Body of pancreas (tissue), 4 donors: ENCODE results near the gene STRBP. TPM values are rescaled to one million over a fixed set of nuclear protein-coding genes. Genes with fewer than 3 reads are reported as not detected.

Experiments used
- ATAC-seq: fragments of 150-250 bp; one replicate; pipeline ENCODE4 v1.9.1; 2016
- DNase-seq, 4 donors: peaks; one replicate each; pipeline ENCODE4 v3.0.0-alpha.2; 2019
- H3K27ac ChIP-seq, 4 donors: fragments of 200-600 bp; sonication (generic); 1 replicate in 3 of 4; 2 replicates in 1 of 4; pipeline versions ENCODE4 v1.5.1 to v1.6.1; 2016 to 2019; ENCODE audit warnings: mild to moderate bottlenecking in 1 of 4, mixed read lengths in 1 of 4, moderate library complexity in 1 of 4
- H3K27me3 ChIP-seq, 2 donors: fragments of 200-600 bp; sonication (generic); one replicate each; pipeline ENCODE4 v1.6.0; 2016; ENCODE audit warnings: mild to moderate bottlenecking in 1 of 2
- H3K36me3 ChIP-seq, 2 donors: fragments of 200-600 bp; sonication (generic); replicated peaks in 1 of 2; 2 replicates each; pipeline ENCODE4 v1.5.1; 2016; ENCODE audit warnings: low read depth in 2 of 2; ENCODE audit not compliant: insufficient read depth in 1 of 2
- H3K4me1 ChIP-seq: fragments of 200-600 bp; sonication (generic); one replicate; pipeline ENCODE4 v1.6.0; 2016
- H3K4me3 ChIP-seq, 2 donors: fragments of 200-600 bp; sonication (generic); 1 replicate in 1 of 2; 2 replicates in 1 of 2; pipeline ENCODE4 v1.5.1; 2016 to 2019
- H3K9me3 ChIP-seq, 3 donors: fragments of 200-600 bp; sonication (generic); 1 replicate in 2 of 3; 2 replicates in 1 of 3; pipeline ENCODE4 v1.5.1; 2016
- CTCF ChIP-seq, 7 experiments: fragments of 450-650 bp in 4 of 7; fragments of 200-600 bp in 3 of 7; sonication (generic) in 3 of 7; IDR thresholded peaks; one replicate each; pipeline ENCODE4 v1.5.1; 2016 to 2019; ENCODE audit warnings: antibody characterized with exemption in 7 of 7
- POLR2A ChIP-seq, 3 donors: fragments of 450-650 bp; IDR thresholded peaks; one replicate each; pipeline ENCODE4 v1.6.1; 2016; ENCODE audit warnings: antibody characterized with exemption in 3 of 3, mild to moderate bottlenecking in 2 of 3
- WGBS, 2 donors: methylation state at CpG; one replicate each; pipeline ENCODE4 v1.1.5; 2017; 5-methylcytosine and 5-hydroxymethylcytosine counted together
- intact Hi-C: fragments of 100-400 bp; cut with DNase I; formaldehyde crosslinking; loops from one replicate; pipeline ENCODE4 v1.15.1; 2023
- total RNA-seq, 2 donors: library from RNA; depleted of rRNA; stranded (reverse); fragments of >200 nt; gene quantifications; one replicate each; pipeline ENCODE4 v1.1.0, GENCODE V29; 2016

STRBP gene
- total RNA-seq, 2 donors from 2014 or later: 11.5 to 13.5 TPM

GRCh38 chr9:123312306-123312877, 44.0 kb upstream of the STRBP start:
- H3K4me3 ChIP-seq: no peak overlapping the region
- no peak for TF ChIP-seq POLR2A (IDR thresholded peaks at IDR 0.05)
- TF ChIP-seq CTCF (IDR thresholded peaks at IDR 0.05): no peak
- no peaks in the 10 kb centered on the region for H3K4me1 ChIP-seq
- DNase-seq (no peak), ATAC-seq (no peak)
- no peak overlapping the region for H3K27ac ChIP-seq
- H3K36me3 ChIP-seq: no peaks in the 10 kb centered on the region
- no peaks in the 10 kb centered on the region for H3K9me3 ChIP-seq
- WGBS, 2 donors: 66 to 76% methylated on average over 4 of the region's 4 CpGs
- intact Hi-C loops: no loop called here
- H3K27me3 ChIP-seq: no peaks in the 10 kb centered on the region

- ATAC-seq (no peak), DNase-seq (no peak)
- H3K27ac ChIP-seq: no peak overlapping the region
- no peaks in the 10 kb centered on the region for H3K9me3 ChIP-seq
- no peaks in the 10 kb centered on the region for H3K27me3 ChIP-seq
- H3K4me3 ChIP-seq: no peak overlapping the region
- H3K36me3 ChIP-seq: no peaks in the 10 kb centered on the region
- intact Hi-C loops: no loop called here
- no peak for TF ChIP-seq POLR2A (IDR thresholded peaks at IDR 0.05)
- no peak for TF ChIP-seq CTCF (IDR thresholded peaks at IDR 0.05)
- 66 to 68% methylated on average over 9 of the region's 9 CpGs for WGBS, 2 donors
- no peaks in the 10 kb centered on the region for H3K4me1 ChIP-seq
Measured at GRCh38 chr9:123311250-123311752, 42.9 kb upstream of the STRBP start.

GRCh38 chr9:123310551-123311249, 42.3 kb upstream of the STRBP start:
- no peaks in the 10 kb centered on the region for H3K4me1 ChIP-seq
- intact Hi-C loops: no loop called here
- no peaks in the 10 kb centered on the region for H3K27me3 ChIP-seq
- no peak for DNase-seq
- H3K9me3 ChIP-seq: no peaks in the 10 kb centered on the region
- H3K36me3 ChIP-seq: no peaks in the 10 kb centered on the region
- H3K27ac ChIP-seq: no peak overlapping the region
- TF ChIP-seq CTCF (IDR thresholded peaks at IDR 0.05) (no peak), POLR2A (IDR thresholded peaks at IDR 0.05) (no peak)
- no peak overlapping the region for H3K4me3 ChIP-seq
- 39 to 66% methylated on average over 4 of the region's 4 CpGs for WGBS, 2 donors
- ATAC-seq: no peak

- ATAC-seq: no peak
Measured at GRCh38 chr9:123309611-123310010, 41.2 kb upstream of the STRBP start.

More at GRCh38 chr9:123309611-123310010, 41.2 kb upstream of the STRBP start:
- H3K9me3 ChIP-seq: no peaks in the 10 kb centered on the region
- 77 to 88% methylated on average over 1 of the region's 1 CpG for WGBS, 2 donors
- H3K4me3 ChIP-seq: no peak overlapping the region
- intact Hi-C loops: no loop called here
- no peaks in the 10 kb centered on the region for H3K4me1 ChIP-seq
- TF ChIP-seq POLR2A (IDR thresholded peaks at IDR 0.05) (no peak), CTCF (IDR thresholded peaks at IDR 0.05) (no peak)
- no peak for DNase-seq
- no peaks in the 10 kb centered on the region for H3K36me3 ChIP-seq
- H3K27me3 ChIP-seq: no peaks in the 10 kb centered on the region
- H3K27ac ChIP-seq: no peak overlapping the region
